Measurements from ENCODE around the gene SPRR1A. TPM values are rescaled to one million over a fixed set of nuclear protein-coding genes. Genes with fewer than 3 reads are reported as not detected.

Gene SPRR1A
- total and polyA plus RNA-seq, 10 of the 15 experiments (the other 5 are each of a cell fraction or from before 2014, with no cell fraction given) = not detected

DNA sequence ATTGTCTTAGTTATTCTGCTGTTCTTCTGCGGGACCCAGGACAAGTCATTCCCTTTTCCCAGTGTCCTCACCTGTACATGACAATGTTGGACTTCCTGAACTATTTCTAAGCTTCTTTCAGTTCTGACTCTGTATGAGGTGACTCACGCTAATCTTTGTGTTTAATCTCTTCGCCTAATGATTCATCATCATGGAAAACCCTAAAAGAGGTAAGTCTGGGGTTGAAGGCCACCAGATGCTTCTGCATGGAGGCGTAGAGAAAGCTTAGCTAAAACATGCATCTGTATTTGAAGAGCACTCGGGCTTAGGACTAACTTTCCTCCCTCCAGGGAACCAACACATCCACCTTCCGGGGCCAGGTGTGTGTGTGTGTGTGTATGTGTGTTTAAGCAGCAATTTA lies 29.4 kb upstream of the SPRR1A start:
- Histone ChIP-seq H4K20me1 (ENCODE audit: control insufficient read depth, insufficient read depth) (no peaks in the 10 kb centered on the region), H3K4me2 (ENCODE audit: control insufficient read depth, insufficient read depth) (no peak overlapping the region), H2AFZ (ENCODE audit: control insufficient read depth, low read depth, low read length) (no peak overlapping the region), H3K4me3 (no peak overlapping the region), H3K9ac (ENCODE audit: control insufficient read depth, insufficient read depth, low read length) (no peak overlapping the region), H3K4me1 (ENCODE audit: control insufficient read depth, insufficient read depth, low read length) (no peaks in the 10 kb centered on the region), H3K36me3 (ENCODE audit: control insufficient read depth in 2 of 2, insufficient read depth in 2 of 2, low read length in 1 of 2) (no peaks in the 10 kb centered on the region), H3K27ac (ENCODE audit: control insufficient read depth, insufficient read depth) (no peak overlapping the region), H3K79me2 (ENCODE audit: control insufficient read depth, insufficient read depth, low read length) (no peaks in the 10 kb centered on the region), H3K9me3 (replicated peaks; ENCODE audit: control insufficient read depth, insufficient read depth, low read length) (no peaks in the 10 kb centered on the region), H3K27me3 (replicated peaks in 1 of 2; ENCODE audit: control insufficient read depth in 2 of 2, insufficient read depth in 2 of 2, low read length in 1 of 2) (peaks cover 0 to 2% of the 10 kb centered on the region in 2 experiments; a peak in 2 of 4 replicates)
- 3% methylated on average over 6 of the region's 6 CpGs for WGBS (ENCODE audit: insufficient coverage, insufficient replicate concordance, low lambda C conversion rate, missing lambda C conversion rate)
- in situ Hi-C loops (cut with MboI) = no loop called here
- DNase-seq (ENCODE audit: low read depth, low spot score) = no peak
- FAIRE-seq = no peak
- ChIA-PET SMC1A (ENCODE audit: uncharacterized antibody, unreplicated experiment) (no interaction called here), RAD21 (ENCODE audit: unreplicated experiment) (interaction anchor here (0.9 kb wide), 1 partner anchor 11 kb away, joined by 3 read pairs; no protein-coding TSS in a partner anchor), CTCF (interaction anchor here (1.5 kb wide), 1 partner anchor 238 kb away, joined by 6 read pairs; no protein-coding TSS in a partner anchor), POLR2A (interaction anchor here (0.6 kb wide), 1 partner anchor 1173 kb away, joined by 6 read pairs; no protein-coding TSS in a partner anchor)
- BruUV-seq (replicated peaks) = no TSS peak
- ATAC-seq = no peak
- TF ChIP-seq NFIC (IDR thresholded peaks at IDR 0.05; ENCODE audit: low read depth, low read length) (no peak), BRCA1 (IDR thresholded peaks at IDR 0.05; ENCODE audit: low read depth, low read length) (no peak), FOS (IDR thresholded peaks at IDR 0.05; ENCODE audit: borderline replicate concordance, extremely low read depth, insufficient read length) (no peak), IRF4 (IDR thresholded peaks at IDR 0.05; ENCODE audit: low read depth, low read length) (no peak), EGR1 (IDR thresholded peaks at IDR 0.05; ENCODE audit: borderline replicate concordance in 1 of 2, low read depth in 2 of 2, low read length in 2 of 2) (no peak), HDGF (IDR thresholded peaks at IDR 0.05) (no peak), SMAD1 (IDR thresholded peaks at IDR 0.05; ENCODE audit: low read depth, partially characterized antibody) (no peak), ETV6 (conservative IDR thresholded peaks at IDR 0.05 in 1 of 2, IDR thresholded peaks at IDR 0.05 in 1 of 2; ENCODE audit: borderline replicate concordance in 1 of 2, low read depth in 1 of 2) (no peak), ZNF622 (IDR thresholded peaks at IDR 0.05) (no peak)
- TF ChIP-seq, protein P1, sequence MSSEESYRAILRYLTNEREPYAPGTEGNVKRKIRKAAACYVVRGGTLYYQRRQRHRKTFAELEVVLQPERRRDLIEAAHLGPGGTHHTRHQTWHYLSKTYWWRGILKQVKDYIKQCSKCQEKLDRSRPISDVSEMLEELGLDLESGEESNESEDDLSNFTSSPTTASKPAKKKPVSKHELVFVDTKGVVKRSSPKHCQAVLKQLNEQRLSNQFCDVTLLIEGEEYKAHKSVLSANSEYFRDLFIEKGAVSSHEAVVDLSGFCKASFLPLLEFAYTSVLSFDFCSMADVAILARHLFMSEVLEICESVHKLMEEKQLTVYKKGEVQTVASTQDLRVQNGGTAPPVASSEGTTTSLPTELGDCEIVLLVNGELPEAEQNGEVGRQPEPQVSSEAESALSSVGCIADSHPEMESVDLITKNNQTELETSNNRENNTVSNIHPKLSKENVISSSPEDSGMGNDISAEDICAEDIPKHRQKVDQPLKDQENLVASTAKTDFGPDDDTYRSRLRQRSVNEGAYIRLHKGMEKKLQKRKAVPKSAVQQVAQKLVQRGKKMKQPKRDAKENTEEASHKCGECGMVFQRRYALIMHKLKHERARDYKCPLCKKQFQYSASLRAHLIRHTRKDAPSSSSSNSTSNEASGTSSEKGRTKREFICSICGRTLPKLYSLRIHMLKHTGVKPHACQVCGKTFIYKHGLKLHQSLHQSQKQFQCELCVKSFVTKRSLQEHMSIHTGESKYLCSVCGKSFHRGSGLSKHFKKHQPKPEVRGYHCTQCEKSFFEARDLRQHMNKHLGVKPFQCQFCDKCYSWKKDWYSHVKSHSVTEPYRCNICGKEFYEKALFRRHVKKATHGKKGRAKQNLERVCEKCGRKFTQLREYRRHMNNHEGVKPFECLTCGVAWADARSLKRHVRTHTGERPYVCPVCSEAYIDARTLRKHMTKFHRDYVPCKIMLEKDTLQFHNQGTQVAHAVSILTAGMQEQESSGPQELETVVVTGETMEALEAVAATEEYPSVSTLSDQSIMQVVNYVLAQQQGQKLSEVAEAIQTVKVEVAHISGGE (CRISPR knock-in tag; IDR thresholded peaks at IDR 0.05) = no peak
- TF ChIP-seq, protein P2, sequence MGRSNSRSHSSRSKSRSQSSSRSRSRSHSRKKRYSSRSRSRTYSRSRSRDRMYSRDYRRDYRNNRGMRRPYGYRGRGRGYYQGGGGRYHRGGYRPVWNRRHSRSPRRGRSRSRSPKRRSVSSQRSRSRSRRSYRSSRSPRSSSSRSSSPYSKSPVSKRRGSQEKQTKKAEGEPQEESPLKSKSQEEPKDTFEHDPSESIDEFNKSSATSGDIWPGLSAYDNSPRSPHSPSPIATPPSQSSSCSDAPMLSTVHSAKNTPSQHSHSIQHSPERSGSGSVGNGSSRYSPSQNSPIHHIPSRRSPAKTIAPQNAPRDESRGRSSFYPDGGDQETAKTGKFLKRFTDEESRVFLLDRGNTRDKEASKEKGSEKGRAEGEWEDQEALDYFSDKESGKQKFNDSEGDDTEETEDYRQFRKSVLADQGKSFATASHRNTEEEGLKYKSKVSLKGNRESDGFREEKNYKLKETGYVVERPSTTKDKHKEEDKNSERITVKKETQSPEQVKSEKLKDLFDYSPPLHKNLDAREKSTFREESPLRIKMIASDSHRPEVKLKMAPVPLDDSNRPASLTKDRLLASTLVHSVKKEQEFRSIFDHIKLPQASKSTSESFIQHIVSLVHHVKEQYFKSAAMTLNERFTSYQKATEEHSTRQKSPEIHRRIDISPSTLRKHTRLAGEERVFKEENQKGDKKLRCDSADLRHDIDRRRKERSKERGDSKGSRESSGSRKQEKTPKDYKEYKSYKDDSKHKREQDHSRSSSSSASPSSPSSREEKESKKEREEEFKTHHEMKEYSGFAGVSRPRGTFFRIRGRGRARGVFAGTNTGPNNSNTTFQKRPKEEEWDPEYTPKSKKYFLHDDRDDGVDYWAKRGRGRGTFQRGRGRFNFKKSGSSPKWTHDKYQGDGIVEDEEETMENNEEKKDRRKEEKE (IDR thresholded peaks at IDR 0.05) = no peak
- intact Hi-C loops (cut with micrococcal nuclease; ENCODE audit: unreplicated experiment) = no loop called here

Data from GM12878 (cell line).